Measurements from ENCODE around the gene DSG3.

Gene DSG3

GRCh38 chr18:31436825-31437224 lies 10.7 kb upstream of the DSG3 start:
- TF ChIP-seq CTCF (IDR thresholded peaks at IDR 0.05; ENCODE audit: low read depth, low read length, poor library complexity, severe bottlenecking) (no peak), EZH2phosphoT487 (IDR thresholded peaks at IDR 0.05; ENCODE audit: borderline replicate concordance, low read length) (no peak)
- Histone ChIP-seq H3K4me2 (ENCODE audit: low read length) (no peak overlapping the region), H3K9me3 (ENCODE audit: control insufficient read depth, insufficient read depth, low read length) (no peaks in the 10 kb centered on the region), H3K36me3 (ENCODE audit: control insufficient read depth, low read length) (no peaks in the 10 kb centered on the region), H3K4me1 (ENCODE audit: control insufficient read depth, low read length) (no peaks in the 10 kb centered on the region), H3K9me2 (replicated peaks; ENCODE audit: control insufficient read depth, low read length) (no peaks in the 10 kb centered on the region), H3K4me3 (ENCODE audit: low read length) (no peak overlapping the region), H3K27ac (ENCODE audit: low read depth, low read length) (no peak overlapping the region), H4K20me1 (ENCODE audit: control insufficient read depth, insufficient read depth, low read depth, low read length) (no peaks in the 10 kb centered on the region), H3K79me2 (ENCODE audit: control insufficient read depth, low read length) (no peaks in the 10 kb centered on the region), H3K27me3 (ENCODE audit: control insufficient read depth, low read length) (no peaks in the 10 kb centered on the region), H3F3A (ENCODE audit: control insufficient read depth, insufficient read depth) (no peaks in the 10 kb centered on the region)

- Histone ChIP-seq H3K79me2 (ENCODE audit: control insufficient read depth, low read length) (no peaks in the 10 kb centered on the region), H3K36me3 (ENCODE audit: control insufficient read depth, low read length) (no peaks in the 10 kb centered on the region), H3K27me3 (ENCODE audit: control insufficient read depth, low read length) (no peaks in the 10 kb centered on the region), H3K27ac (ENCODE audit: low read depth, low read length) (no peak overlapping the region), H3F3A (ENCODE audit: control insufficient read depth, insufficient read depth) (no peaks in the 10 kb centered on the region), H3K9me3 (ENCODE audit: control insufficient read depth, insufficient read depth, low read length) (no peaks in the 10 kb centered on the region), H3K9me2 (replicated peaks; ENCODE audit: control insufficient read depth, low read length) (no peaks in the 10 kb centered on the region), H3K4me2 (ENCODE audit: low read length) (no peak overlapping the region), H3K4me3 (ENCODE audit: low read length) (no peak overlapping the region), H4K20me1 (ENCODE audit: control insufficient read depth, insufficient read depth, low read depth, low read length) (no peaks in the 10 kb centered on the region), H3K4me1 (ENCODE audit: control insufficient read depth, low read length) (no peaks in the 10 kb centered on the region)
- TF ChIP-seq CTCF (IDR thresholded peaks at IDR 0.05; ENCODE audit: low read depth, low read length, poor library complexity, severe bottlenecking) (no peak), EZH2phosphoT487 (IDR thresholded peaks at IDR 0.05; ENCODE audit: borderline replicate concordance, low read length) (no peak)
These were observed 9.1 kb upstream of the DSG3 start for GRCh38 chr18:31438402-31438801.

GRCh38 chr18:31439807-31440325 lies 7.7 kb upstream of the DSG3 start:
- Histone ChIP-seq H3K9me2 (replicated peaks; ENCODE audit: control insufficient read depth, low read length) (no peaks in the 10 kb centered on the region), H3K27me3 (ENCODE audit: control insufficient read depth, low read length) (no peaks in the 10 kb centered on the region), H3K4me2 (ENCODE audit: low read length) (no peak overlapping the region), H3K9me3 (ENCODE audit: control insufficient read depth, insufficient read depth, low read length) (no peaks in the 10 kb centered on the region), H3K27ac (ENCODE audit: low read depth, low read length) (no peak overlapping the region), H3F3A (ENCODE audit: control insufficient read depth, insufficient read depth) (no peaks in the 10 kb centered on the region), H3K79me2 (ENCODE audit: control insufficient read depth, low read length) (no peaks in the 10 kb centered on the region), H4K20me1 (ENCODE audit: control insufficient read depth, insufficient read depth, low read depth, low read length) (no peaks in the 10 kb centered on the region), H3K36me3 (ENCODE audit: control insufficient read depth, low read length) (no peaks in the 10 kb centered on the region), H3K4me1 (ENCODE audit: control insufficient read depth, low read length) (no peaks in the 10 kb centered on the region), H3K4me3 (ENCODE audit: low read length) (no peak overlapping the region)
- TF ChIP-seq CTCF (IDR thresholded peaks at IDR 0.05; ENCODE audit: low read depth, low read length, poor library complexity, severe bottlenecking) (no peak), EZH2phosphoT487 (IDR thresholded peaks at IDR 0.05; ENCODE audit: borderline replicate concordance, low read length) (no peak)
